HUES64 (cell line): ENCODE data around the gene BACE2.

Experiments used
- H3K27ac ChIP-seq: 2 replicates; pipeline ENCODE4 v1.7.0; 2013; ENCODE audit warnings: low read depth, low read length, inconsistent platforms
- H3K27me3 ChIP-seq: 2 replicates; pipeline ENCODE4 v1.6.1; 2013; ENCODE audit warnings: mild to moderate bottlenecking, low read length; ENCODE audit not compliant: insufficient read depth
- H3K36me3 ChIP-seq: 2 replicates; pipeline ENCODE4 v1.6.1; 2013; ENCODE audit warnings: mild to moderate bottlenecking, low read length; ENCODE audit not compliant: insufficient read depth
- H3K4me1 ChIP-seq: 2 replicates; pipeline ENCODE4 v1.6.1; 2013; ENCODE audit warnings: mild to moderate bottlenecking, low read length, moderate library complexity; ENCODE audit not compliant: insufficient read depth
- H3K4me3 ChIP-seq: 2 replicates; pipeline ENCODE4 v1.5.1; 2013; ENCODE audit warnings: mild to moderate bottlenecking, low read length, moderate library complexity
- H3K9ac ChIP-seq: 2 replicates; pipeline ENCODE4 v1.6.1; 2013; ENCODE audit warnings: mild to moderate bottlenecking, low read depth, low read length
- H3K9me3 ChIP-seq: 2 replicates; pipeline ENCODE4 v1.6.1; 2013; ENCODE audit warnings: low read depth, low read length; ENCODE audit not compliant: insufficient read depth
- WGBS: fragments of 150-250, 120-280 bp; methylation state at CpG from one replicate; pipeline ENCODE4 v1.1.7; 2013; ENCODE audit warnings: missing lambda C conversion rate; 5-methylcytosine and 5-hydroxymethylcytosine counted together

The BACE2 gene

GRCh38 chr21:41137401-41137800 lies 30.6 kb upstream of the BACE2 start:
- no peak overlapping the region for H3K4me3 ChIP-seq
- H3K36me3 ChIP-seq = no peaks in the 10 kb centered on the region
- H3K4me1 ChIP-seq = no peaks in the 10 kb centered on the region
- no peaks in the 10 kb centered on the region for H3K9me3 ChIP-seq
- no peak overlapping the region for H3K9ac ChIP-seq
- H3K27me3 ChIP-seq = no peaks in the 10 kb centered on the region
- H3K27ac ChIP-seq = no peak overlapping the region
- 94% methylated on average over 8 of the region's 8 CpGs for WGBS

GRCh38 chr21:41137889-41138288 lies 30.1 kb upstream of the BACE2 start:
- H3K36me3 ChIP-seq = no peaks in the 10 kb centered on the region
- H3K9ac ChIP-seq = no peak overlapping the region
- no peaks in the 10 kb centered on the region for H3K9me3 ChIP-seq
- WGBS = 94% methylated on average over 6 of the region's 6 CpGs
- no peaks in the 10 kb centered on the region for H3K4me1 ChIP-seq
- H3K4me3 ChIP-seq = no peak overlapping the region
- no peaks in the 10 kb centered on the region for H3K27me3 ChIP-seq
- H3K27ac ChIP-seq = no peak overlapping the region

- Histone ChIP-seq H3K27ac (no peak overlapping the region), H3K27me3 (no peaks in the 10 kb centered on the region), H3K4me1 (no peaks in the 10 kb centered on the region), H3K9me3 (no peaks in the 10 kb centered on the region), H3K4me3 (no peak overlapping the region), H3K36me3 (no peaks in the 10 kb centered on the region), H3K9ac (no peak overlapping the region)
- WGBS = 94% methylated on average over 6 of the region's 6 CpGs
Measured at GRCh38 chr21:41138711-41139110, 29.2 kb upstream of the BACE2 start.

- Histone ChIP-seq H3K4me3 (no peak overlapping the region), H3K9me3 (no peaks in the 10 kb centered on the region), H3K27me3 (no peaks in the 10 kb centered on the region), H3K36me3 (no peaks in the 10 kb centered on the region), H3K27ac (no peak overlapping the region), H3K9ac (no peak overlapping the region), H3K4me1 (no peaks in the 10 kb centered on the region)
- 90% methylated on average over 5 of the region's 5 CpGs for WGBS
Measured at GRCh38 chr21:41139275-41139674, 28.7 kb upstream of the BACE2 start.

GRCh38 chr21:41139951-41140350 lies 28.0 kb upstream of the BACE2 start:
- Histone ChIP-seq H3K4me1 (no peaks in the 10 kb centered on the region), H3K36me3 (no peaks in the 10 kb centered on the region), H3K4me3 (no peak overlapping the region), H3K9ac (no peak overlapping the region), H3K27ac (no peak overlapping the region), H3K27me3 (no peaks in the 10 kb centered on the region), H3K9me3 (no peaks in the 10 kb centered on the region)
- 95% methylated on average over 12 of the region's 12 CpGs for WGBS

- no peaks in the 10 kb centered on the region for H3K4me1 ChIP-seq
- H3K27me3 ChIP-seq = no peaks in the 10 kb centered on the region
- no peak overlapping the region for H3K9ac ChIP-seq
- H3K9me3 ChIP-seq = no peaks in the 10 kb centered on the region
- 89% methylated on average over 2 of the region's 2 CpGs for WGBS
- H3K4me3 ChIP-seq = no peak overlapping the region
- H3K27ac ChIP-seq = no peak overlapping the region
- no peaks in the 10 kb centered on the region for H3K36me3 ChIP-seq
Measured at GRCh38 chr21:41141031-41141457, 26.9 kb upstream of the BACE2 start.

GRCh38 chr21:41142051-41142795 lies 25.7 kb upstream of the BACE2 start:
- 86% methylated on average over 15 of the region's 15 CpGs for WGBS

GRCh38 chr21:41143596-41144325 lies 24.2 kb upstream of the BACE2 start:
- Histone ChIP-seq H3K9ac (no peak overlapping the region), H3K27me3 (peaks cover 2% of the 10 kb centered on the region; the same call in 1 of the 2 replicates), H3K9me3 (no peaks in the 10 kb centered on the region), H3K27ac (no peak overlapping the region), H3K36me3 (no peaks in the 10 kb centered on the region), H3K4me1 (0 out of 2 replicates have a peak, but pooled peaks cover 3% of the 10 kb centered on the region), H3K4me3 (no peak overlapping the region)
- WGBS = 91% methylated on average over 10 of the region's 10 CpGs

More at GRCh38 chr21:41142051-41142795, 25.7 kb upstream of the BACE2 start:
- no peaks in the 10 kb centered on the region for H3K36me3 ChIP-seq
- no peak overlapping the region for H3K9ac ChIP-seq
- H3K27me3 ChIP-seq = no peaks in the 10 kb centered on the region
- no peaks in the 10 kb centered on the region for H3K9me3 ChIP-seq
- no peaks in the 10 kb centered on the region for H3K4me1 ChIP-seq
- H3K27ac ChIP-seq = no peak overlapping the region
- no peak overlapping the region for H3K4me3 ChIP-seq

GRCh38 chr21:41147096-41147978 lies 20.6 kb upstream of the BACE2 start:
- Histone ChIP-seq H3K27me3 (peaks cover 7% of the 10 kb centered on the region; the same call in 1 of the 2 replicates), H3K4me3 (no peak overlapping the region), H3K4me1 (0 out of 2 replicates have a peak, but pooled peaks cover 3% of the 10 kb centered on the region), H3K9ac (no peak overlapping the region), H3K36me3 (no peaks in the 10 kb centered on the region), H3K9me3 (no peaks in the 10 kb centered on the region), H3K27ac (no peak overlapping the region)
- 73% methylated on average over 13 of the region's 13 CpGs for WGBS

GRCh38 chr21:41147979-41148355 lies 20.0 kb upstream of the BACE2 start:
- Histone ChIP-seq H3K36me3 (no peaks in the 10 kb centered on the region), H3K27me3 (peaks cover 7% of the 10 kb centered on the region; the same call in 1 of the 2 replicates), H3K9me3 (no peaks in the 10 kb centered on the region), H3K9ac (no peak overlapping the region), H3K4me3 (no peak overlapping the region), H3K4me1 (0 out of 2 replicates have a peak, but pooled peaks cover 3% of the 10 kb centered on the region), H3K27ac (no peak overlapping the region)
- WGBS = 88% methylated on average over 6 of the region's 6 CpGs
